GM20000 (cell line): Measurements from ENCODE around the gene MOV10L1.

Source experiments
- DNase-seq: peaks from one replicate; pipeline ENCODE4 v3.0.0; 2012; ENCODE audit warnings: low spot score
- CTCF ChIP-seq: IDR thresholded peaks from 2 replicates; pipeline ENCODE4 v1.5.1; 2012; ENCODE audit warnings: mild to moderate bottlenecking, control low read depth; ENCODE audit errors: extremely low read depth, missing control alignments

MOV10L1 gene

GRCh38 chr22:50101870-50102565, 12.2 kb downstream of the MOV10L1 start:
- no peak for TF ChIP-seq CTCF
- DNase-seq: peak; percentile 30

DNA sequence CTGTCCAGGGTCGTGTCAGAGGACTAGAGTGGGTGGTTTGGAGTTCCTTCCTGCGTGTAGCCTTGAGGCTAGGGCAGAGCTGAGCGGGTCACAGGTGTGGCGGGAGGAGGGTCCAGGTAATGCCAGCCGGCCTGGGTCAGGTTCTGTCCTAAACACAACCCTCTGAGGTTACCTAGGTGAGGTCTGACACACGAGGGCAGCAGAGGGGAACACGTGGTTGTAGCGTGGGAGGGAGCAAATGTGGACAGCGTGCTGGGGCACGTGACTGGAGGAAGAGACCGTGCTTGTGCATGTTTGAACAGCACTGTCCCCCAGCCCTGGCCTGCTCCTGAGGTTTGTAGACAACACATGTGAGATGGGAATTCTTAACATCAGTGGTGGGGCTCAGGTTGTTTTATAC, 13.1 kb downstream of the MOV10L1 start:
- DNase-seq: no peak
- no peak for TF ChIP-seq CTCF

- no peak for TF ChIP-seq CTCF
- DNase-seq: no peak
Measured at GRCh38 chr22:50104141-50104544, 14.3 kb downstream of the MOV10L1 start.

DNA sequence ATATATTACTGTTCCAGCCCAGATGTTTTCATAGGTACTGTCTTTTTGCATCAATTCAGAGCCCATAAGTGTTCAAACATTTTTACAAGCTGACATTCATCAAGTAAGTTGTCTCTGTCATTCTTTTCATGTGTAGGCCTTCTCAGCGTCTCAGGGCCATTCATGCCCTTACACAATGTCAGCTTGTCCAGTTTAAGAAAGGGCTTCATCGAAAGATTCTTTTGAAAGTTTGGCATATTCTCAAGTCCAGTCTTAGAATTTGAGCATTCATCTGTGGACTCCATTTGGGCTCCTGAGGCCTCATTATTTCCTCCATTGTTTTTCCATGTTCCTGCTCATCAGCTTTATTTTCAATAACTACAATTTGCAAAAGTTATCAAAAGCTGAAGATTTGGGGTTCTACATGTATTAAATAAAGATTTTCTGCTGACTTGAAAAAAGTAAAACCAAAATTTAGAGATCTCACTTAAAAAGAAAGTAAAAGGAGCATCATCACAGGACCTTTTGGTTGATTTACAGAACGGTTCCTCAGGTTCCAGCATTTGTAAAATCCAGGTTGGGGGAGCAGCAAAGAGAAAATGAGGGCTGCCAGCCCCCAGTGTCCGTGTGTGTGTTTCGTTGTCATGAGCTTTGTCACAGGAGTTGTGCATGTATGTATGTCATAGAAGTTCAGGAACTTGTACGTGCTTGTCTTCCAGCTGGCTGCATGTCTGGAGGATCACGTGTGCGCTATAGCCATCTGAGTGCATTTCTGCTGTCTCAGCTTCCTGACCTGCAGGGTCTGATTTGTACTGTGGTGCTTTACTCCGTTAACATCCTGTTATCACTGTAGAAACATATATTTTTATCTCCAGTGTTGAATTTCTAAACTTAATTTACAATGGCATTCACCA, 15.6 kb downstream of the MOV10L1 start:
- DNase-seq: peak; percentile 70
- TF ChIP-seq CTCF: no peak

GRCh38 chr22:50107529-50107928, 17.7 kb downstream of the MOV10L1 start:
- DNase-seq: no peak
- no peak for TF ChIP-seq CTCF

GRCh38 chr22:50111056-50111455, 21.2 kb downstream of the MOV10L1 start:
- DNase-seq: no peak
- no peak for TF ChIP-seq CTCF

DNA sequence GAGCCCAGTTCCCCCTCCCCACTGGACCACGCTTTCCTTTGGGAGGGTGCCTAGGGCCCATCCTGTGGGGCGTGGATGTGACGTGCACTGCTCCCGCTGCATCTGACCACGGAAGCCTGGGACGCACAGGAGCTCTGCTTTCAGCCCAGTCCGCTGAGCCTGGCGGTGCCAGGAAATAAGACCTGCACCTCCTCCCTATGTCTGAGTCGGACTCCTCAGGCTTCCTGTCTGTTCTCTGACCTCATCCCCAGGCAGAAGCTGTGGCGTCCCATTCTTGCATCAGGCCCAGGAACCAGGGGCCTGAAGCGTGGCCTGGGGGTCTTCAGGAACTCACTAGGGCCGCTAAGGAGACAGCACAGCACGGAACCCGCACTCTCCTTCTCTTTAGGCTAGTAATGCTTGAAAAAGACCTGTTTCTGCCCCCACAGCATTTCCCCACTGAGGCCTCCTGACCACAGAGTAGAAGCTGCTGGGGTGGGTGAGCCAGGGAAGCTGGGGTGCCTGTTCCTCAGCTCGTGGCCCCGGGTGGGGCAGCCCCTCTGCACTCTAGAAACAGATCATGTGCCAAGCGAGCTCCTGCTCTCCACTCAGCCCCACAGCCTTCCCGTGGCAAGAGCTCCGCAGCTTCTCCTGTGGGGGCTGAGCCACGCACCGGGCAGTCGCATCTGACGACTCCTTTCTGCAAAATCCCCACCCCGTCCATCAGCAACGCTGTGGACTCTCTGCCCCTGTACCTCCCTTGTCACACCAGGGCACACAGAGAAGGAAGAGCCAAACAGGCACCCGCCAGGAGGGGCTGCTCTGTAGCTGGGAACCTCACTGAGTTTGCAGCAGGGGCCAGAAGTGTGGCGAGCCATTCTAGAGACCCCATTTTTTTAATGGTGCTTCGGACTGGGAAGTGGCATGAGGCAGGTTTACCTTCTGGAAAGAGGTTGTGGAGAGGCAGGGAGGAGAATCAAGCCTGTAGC, 22.6 kb downstream of the MOV10L1 start:
- no peak for TF ChIP-seq CTCF
- DNase-seq: no peak
